ENCODE data around the gene MTMR1. TPM values are rescaled to one million over a fixed set of nuclear protein-coding genes. Genes with fewer than 3 reads are reported as not detected.

MTMR1 gene
- total RNA-seq, 4 donors from 2014 or later, result 17.3 to 26.1 (median 21.5) TPM

DNA sequence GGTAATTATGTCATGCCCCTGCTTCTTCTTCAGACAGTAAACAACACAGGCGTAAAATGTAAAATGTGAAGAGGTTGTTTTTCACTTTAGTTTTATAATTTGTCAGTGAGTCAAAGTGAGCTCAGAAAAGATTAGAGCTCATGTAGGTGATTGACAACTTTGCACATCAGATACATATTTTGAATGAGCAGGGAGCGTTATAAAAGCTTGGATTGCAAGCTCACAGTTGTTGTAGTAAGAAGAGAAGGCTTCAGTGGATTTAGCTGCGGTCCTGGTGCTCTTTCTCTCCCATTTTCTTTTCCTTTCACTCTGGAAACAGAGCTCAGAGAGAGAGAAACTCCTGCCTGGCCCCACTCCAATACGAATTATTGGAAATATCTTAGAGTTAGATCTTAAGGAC, 26.4 kb downstream of the MTMR1 start:
- Histone ChIP-seq H3K27ac (no peak overlapping the region), H3K9me3 (no peaks in the 10 kb centered on the region), H3K27me3 (no peaks in the 10 kb centered on the region), H3K4me3 (no peak overlapping the region), H3K4me1 (no peaks in the 10 kb centered on the region), H3K36me3 (no peaks in the 10 kb centered on the region)
- WGBS, 2 donors (ENCODE audit: low coverage in 1 of 2), result 83 to 84% methylated on average over 4 of the region's 4 CpGs
- ATAC-seq, result no peak
- TF ChIP-seq EP300 (IDR thresholded peaks at IDR 0.05) (no peak), POLR2AphosphoS5 (IDR thresholded peaks at IDR 0.05) (no peak), POLR2A (IDR thresholded peaks at IDR 0.05) (no peak)
- TF ChIP-seq, protein P1, sequence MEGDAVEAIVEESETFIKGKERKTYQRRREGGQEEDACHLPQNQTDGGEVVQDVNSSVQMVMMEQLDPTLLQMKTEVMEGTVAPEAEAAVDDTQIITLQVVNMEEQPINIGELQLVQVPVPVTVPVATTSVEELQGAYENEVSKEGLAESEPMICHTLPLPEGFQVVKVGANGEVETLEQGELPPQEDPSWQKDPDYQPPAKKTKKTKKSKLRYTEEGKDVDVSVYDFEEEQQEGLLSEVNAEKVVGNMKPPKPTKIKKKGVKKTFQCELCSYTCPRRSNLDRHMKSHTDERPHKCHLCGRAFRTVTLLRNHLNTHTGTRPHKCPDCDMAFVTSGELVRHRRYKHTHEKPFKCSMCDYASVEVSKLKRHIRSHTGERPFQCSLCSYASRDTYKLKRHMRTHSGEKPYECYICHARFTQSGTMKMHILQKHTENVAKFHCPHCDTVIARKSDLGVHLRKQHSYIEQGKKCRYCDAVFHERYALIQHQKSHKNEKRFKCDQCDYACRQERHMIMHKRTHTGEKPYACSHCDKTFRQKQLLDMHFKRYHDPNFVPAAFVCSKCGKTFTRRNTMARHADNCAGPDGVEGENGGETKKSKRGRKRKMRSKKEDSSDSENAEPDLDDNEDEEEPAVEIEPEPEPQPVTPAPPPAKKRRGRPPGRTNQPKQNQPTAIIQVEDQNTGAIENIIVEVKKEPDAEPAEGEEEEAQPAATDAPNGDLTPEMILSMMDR (IDR thresholded peaks at IDR 0.05), result no peak

GRCh38 chrX:150729956-150730355, 36.8 kb downstream of the MTMR1 start:
- H3K36me3 ChIP-seq, result peaks cover 0 to 70% of the 10 kb centered on the region in 2 donors
- 81 to 84% methylated on average over 5 of the region's 5 CpGs for WGBS, 2 donors (ENCODE audit: low coverage in 1 of 2)
- TF ChIP-seq, protein P1 (IDR thresholded peaks at IDR 0.05), result no peak

DNA sequence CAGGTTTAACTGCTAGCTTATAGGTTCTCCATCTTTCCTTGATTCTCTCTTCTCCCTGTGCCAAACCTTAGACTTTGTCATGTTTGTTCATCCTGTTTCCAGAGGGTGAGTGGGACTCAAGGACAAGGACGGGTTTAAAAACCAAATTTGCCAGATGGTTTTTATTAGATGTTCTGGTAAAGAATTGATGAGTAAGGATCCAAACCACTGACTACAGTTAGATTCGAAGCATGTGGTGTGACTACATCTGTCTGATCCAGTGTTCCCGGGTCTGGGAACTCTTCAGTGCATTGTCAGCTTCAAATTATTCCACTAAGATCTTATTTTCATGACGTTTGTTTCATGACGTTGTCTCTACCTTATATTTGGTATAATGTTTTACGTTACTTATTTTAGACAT, 37.5 kb downstream of the MTMR1 start:
- H3K36me3 ChIP-seq, result peaks cover 0 to 78% of the 10 kb centered on the region in 2 donors
- H3K9me3 ChIP-seq, result no peaks in the 10 kb centered on the region
- ATAC-seq, result no peak
- no peaks in the 10 kb centered on the region for H3K4me1 ChIP-seq
- H3K27me3 ChIP-seq, result no peaks in the 10 kb centered on the region
- no peak overlapping the region for H3K27ac ChIP-seq
- 66 to 77% methylated on average over 5 to 6 of the region's 6 CpGs for WGBS, 2 donors (ENCODE audit: low coverage in 1 of 2)
- H3K4me3 ChIP-seq, result no peak overlapping the region
- no peak for TF ChIP-seq POLR2AphosphoS5 (IDR thresholded peaks at IDR 0.05)

More at GRCh38 chrX:150729956-150730355, 36.8 kb downstream of the MTMR1 start:
- Histone ChIP-seq H3K27me3 (no peaks in the 10 kb centered on the region), H3K4me3 (no peak overlapping the region), H3K4me1 (no peaks in the 10 kb centered on the region), H3K27ac (no peak overlapping the region), H3K9me3 (no peaks in the 10 kb centered on the region)
- ATAC-seq, result no peak

- WGBS, 2 donors (ENCODE audit: low coverage in 1 of 2), result 40 to 63% methylated on average over 2 of the region's 3 CpGs
- peaks cover 0 to 89% of the 10 kb centered on the region in 2 donors for H3K36me3 ChIP-seq
- ATAC-seq, result no peak
- no peaks in the 10 kb centered on the region for H3K27me3 ChIP-seq
- H3K9me3 ChIP-seq, result no peaks in the 10 kb centered on the region
- H3K27ac ChIP-seq, result no peak overlapping the region
- no peak overlapping the region for H3K4me3 ChIP-seq
- H3K4me1 ChIP-seq, result no peaks in the 10 kb centered on the region
- TF ChIP-seq POLR2AphosphoS5 (IDR thresholded peaks at IDR 0.05) (no peak), EP300 (IDR thresholded peaks at IDR 0.05) (no peak), POLR2A (IDR thresholded peaks at IDR 0.05) (no peak)
- TF ChIP-seq, protein P1 (IDR thresholded peaks at IDR 0.05), result no peak
These were observed 38.6 kb downstream of the MTMR1 start for GRCh38 chrX:150731795-150732194.

GRCh38 chrX:150736475-150736874, 43.3 kb downstream of the MTMR1 start:
- no peaks in the 10 kb centered on the region for H3K4me1 ChIP-seq
- H3K9me3 ChIP-seq, result no peaks in the 10 kb centered on the region
- no peaks in the 10 kb centered on the region for H3K27me3 ChIP-seq
- 79 to 88% methylated on average over 9 of the region's 9 CpGs for WGBS, 2 donors (ENCODE audit: low coverage in 1 of 2)
- no peak for ATAC-seq
- no peak for TF ChIP-seq POLR2AphosphoS5 (IDR thresholded peaks at IDR 0.05)
- TF ChIP-seq, protein P1 (IDR thresholded peaks at IDR 0.05), result no peak
- no peak for TF ChIP-seq EP300 (IDR thresholded peaks at IDR 0.05)
- TF ChIP-seq POLR2A (IDR thresholded peaks at IDR 0.05), result no peak
- peaks cover 0 to 97% of the 10 kb centered on the region in 2 donors for H3K36me3 ChIP-seq
- no peak overlapping the region for H3K27ac ChIP-seq
- no peak overlapping the region for H3K4me3 ChIP-seq
